ENCODE data around the gene NDUFB3. TPM values are rescaled to one million over a fixed set of nuclear protein-coding genes. Genes with fewer than 3 reads are reported as not detected.

The NDUFB3 gene
- total and polyA plus RNA-seq, 10 of the 15 experiments (the other 5 are each of a cell fraction or from before 2014, with no cell fraction given): 115 to 1,059 (median 187) TPM

DNA sequence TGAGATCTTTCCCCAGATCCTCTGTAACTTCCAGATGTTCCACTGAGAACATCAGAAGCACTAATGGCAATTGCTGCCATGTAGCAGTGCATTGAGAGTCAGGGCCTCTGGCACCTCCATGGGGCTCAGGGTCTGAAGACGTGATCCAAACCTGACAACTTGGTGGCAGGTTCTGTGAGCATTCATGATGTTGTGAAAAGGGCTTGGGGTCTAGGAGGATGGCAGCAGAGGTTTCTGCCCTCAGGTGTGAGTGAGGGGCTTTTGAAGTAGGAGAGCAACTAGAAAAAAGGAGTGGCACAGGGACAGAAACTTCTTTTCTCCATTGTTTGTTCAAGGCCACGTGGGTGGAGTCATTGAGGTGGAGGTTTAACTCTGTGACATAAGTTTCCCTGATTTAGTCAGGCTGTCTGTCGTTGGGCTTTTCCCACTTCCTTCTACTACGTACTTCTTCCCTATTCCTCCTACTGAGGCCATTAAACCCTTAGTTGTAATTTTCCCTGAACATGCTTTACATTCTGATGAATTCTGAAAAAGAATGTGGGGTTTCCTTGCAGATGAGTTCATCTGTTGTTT, 57.2 kb downstream of the NDUFB3 start (continued):
- TF ChIP-seq, protein P1, sequence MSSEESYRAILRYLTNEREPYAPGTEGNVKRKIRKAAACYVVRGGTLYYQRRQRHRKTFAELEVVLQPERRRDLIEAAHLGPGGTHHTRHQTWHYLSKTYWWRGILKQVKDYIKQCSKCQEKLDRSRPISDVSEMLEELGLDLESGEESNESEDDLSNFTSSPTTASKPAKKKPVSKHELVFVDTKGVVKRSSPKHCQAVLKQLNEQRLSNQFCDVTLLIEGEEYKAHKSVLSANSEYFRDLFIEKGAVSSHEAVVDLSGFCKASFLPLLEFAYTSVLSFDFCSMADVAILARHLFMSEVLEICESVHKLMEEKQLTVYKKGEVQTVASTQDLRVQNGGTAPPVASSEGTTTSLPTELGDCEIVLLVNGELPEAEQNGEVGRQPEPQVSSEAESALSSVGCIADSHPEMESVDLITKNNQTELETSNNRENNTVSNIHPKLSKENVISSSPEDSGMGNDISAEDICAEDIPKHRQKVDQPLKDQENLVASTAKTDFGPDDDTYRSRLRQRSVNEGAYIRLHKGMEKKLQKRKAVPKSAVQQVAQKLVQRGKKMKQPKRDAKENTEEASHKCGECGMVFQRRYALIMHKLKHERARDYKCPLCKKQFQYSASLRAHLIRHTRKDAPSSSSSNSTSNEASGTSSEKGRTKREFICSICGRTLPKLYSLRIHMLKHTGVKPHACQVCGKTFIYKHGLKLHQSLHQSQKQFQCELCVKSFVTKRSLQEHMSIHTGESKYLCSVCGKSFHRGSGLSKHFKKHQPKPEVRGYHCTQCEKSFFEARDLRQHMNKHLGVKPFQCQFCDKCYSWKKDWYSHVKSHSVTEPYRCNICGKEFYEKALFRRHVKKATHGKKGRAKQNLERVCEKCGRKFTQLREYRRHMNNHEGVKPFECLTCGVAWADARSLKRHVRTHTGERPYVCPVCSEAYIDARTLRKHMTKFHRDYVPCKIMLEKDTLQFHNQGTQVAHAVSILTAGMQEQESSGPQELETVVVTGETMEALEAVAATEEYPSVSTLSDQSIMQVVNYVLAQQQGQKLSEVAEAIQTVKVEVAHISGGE (CRISPR knock-in tag; IDR thresholded peaks at IDR 0.05): no peak
- TF ChIP-seq, protein P2, sequence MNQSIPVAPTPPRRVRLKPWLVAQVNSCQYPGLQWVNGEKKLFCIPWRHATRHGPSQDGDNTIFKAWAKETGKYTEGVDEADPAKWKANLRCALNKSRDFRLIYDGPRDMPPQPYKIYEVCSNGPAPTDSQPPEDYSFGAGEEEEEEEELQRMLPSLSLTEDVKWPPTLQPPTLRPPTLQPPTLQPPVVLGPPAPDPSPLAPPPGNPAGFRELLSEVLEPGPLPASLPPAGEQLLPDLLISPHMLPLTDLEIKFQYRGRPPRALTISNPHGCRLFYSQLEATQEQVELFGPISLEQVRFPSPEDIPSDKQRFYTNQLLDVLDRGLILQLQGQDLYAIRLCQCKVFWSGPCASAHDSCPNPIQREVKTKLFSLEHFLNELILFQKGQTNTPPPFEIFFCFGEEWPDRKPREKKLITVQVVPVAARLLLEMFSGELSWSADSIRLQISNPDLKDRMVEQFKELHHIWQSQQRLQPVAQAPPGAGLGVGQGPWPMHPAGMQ (IDR thresholded peaks at IDR 0.05; ENCODE audit: borderline replicate concordance): no peak
- peak; percentile 85 for TF ChIP-seq RAD51 (IDR thresholded peaks at IDR 0.05)
- TF ChIP-seq, protein P3, sequence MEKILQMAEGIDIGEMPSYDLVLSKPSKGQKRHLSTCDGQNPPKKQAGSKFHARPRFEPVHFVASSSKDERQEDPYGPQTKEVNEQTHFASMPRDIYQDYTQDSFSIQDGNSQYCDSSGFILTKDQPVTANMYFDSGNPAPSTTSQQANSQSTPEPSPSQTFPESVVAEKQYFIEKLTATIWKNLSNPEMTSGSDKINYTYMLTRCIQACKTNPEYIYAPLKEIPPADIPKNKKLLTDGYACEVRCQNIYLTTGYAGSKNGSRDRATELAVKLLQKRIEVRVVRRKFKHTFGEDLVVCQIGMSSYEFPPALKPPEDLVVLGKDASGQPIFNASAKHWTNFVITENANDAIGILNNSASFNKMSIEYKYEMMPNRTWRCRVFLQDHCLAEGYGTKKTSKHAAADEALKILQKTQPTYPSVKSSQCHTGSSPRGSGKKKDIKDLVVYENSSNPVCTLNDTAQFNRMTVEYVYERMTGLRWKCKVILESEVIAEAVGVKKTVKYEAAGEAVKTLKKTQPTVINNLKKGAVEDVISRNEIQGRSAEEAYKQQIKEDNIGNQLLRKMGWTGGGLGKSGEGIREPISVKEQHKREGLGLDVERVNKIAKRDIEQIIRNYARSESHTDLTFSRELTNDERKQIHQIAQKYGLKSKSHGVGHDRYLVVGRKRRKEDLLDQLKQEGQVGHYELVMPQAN (conservative IDR thresholded peaks at IDR 0.05): peak; percentile 38; the same call in 1 of the 2 replicates
- no peak for TF ChIP-seq ASH2L (IDR thresholded peaks at IDR 0.05; ENCODE audit: borderline replicate concordance, low read depth)
- no peak for TF ChIP-seq FOS (IDR thresholded peaks at IDR 0.05; ENCODE audit: borderline replicate concordance, extremely low read depth, insufficient read length)
- TF ChIP-seq BRCA1 (IDR thresholded peaks at IDR 0.05; ENCODE audit: low read depth, low read length): no peak
- no peak for TF ChIP-seq STAT1 (conservative IDR thresholded peaks at IDR 0.05)
- TF ChIP-seq CHD2 (IDR thresholded peaks at IDR 0.05; ENCODE audit: borderline replicate concordance, low read depth, low read length): 0 out of 2 replicates have a peak, but pooled peaks have one; percentile 48
- peak; percentile 43; the same call in 1 of the 2 replicates for TF ChIP-seq SMARCA5 (IDR thresholded peaks at IDR 0.05)
- TF ChIP-seq MLLT1 (IDR thresholded peaks at IDR 0.05): peak; percentile 71; the same call in 1 of the 2 replicates
- TF ChIP-seq FOXK2 (IDR thresholded peaks at IDR 0.05): no peak
- TF ChIP-seq NR2C1 (IDR thresholded peaks at IDR 0.05): no peak
- 0 out of 2 replicates have a peak, but pooled peaks have one; percentile 53 for TF ChIP-seq TCF12 (IDR thresholded peaks at IDR 0.05; ENCODE audit: low read depth, low read length)
- TF ChIP-seq CEBPB (IDR thresholded peaks at IDR 0.05; ENCODE audit: borderline replicate concordance in 1 of 2, low read depth in 2 of 2, low read length in 2 of 2): peak in 1 of 2 experiments; percentile 81; a peak in 1 of 4 replicates
- peak; percentile 84; the same call in 1 of the 2 replicates for TF ChIP-seq CREM (IDR thresholded peaks at IDR 0.05; ENCODE audit: low read depth)
- no peak; the same call in 1 of the 2 replicates for TF ChIP-seq WRNIP1 (IDR thresholded peaks at IDR 0.05; ENCODE audit: borderline replicate concordance, low read depth, low read length)
- TF ChIP-seq RUNX3 (IDR thresholded peaks at IDR 0.05; ENCODE audit: low read length): peak; percentile 55; the same call in 1 of the 2 replicates
- TF ChIP-seq TARDBP (IDR thresholded peaks at IDR 0.05; ENCODE audit: borderline replicate concordance): no peak
- TF ChIP-seq POU2F2 (IDR thresholded peaks at IDR 0.05; ENCODE audit: borderline replicate concordance, low read depth, low read length): 0 out of 3 replicates have a peak, but pooled peaks have one; percentile 56
- TF ChIP-seq, protein P4, sequence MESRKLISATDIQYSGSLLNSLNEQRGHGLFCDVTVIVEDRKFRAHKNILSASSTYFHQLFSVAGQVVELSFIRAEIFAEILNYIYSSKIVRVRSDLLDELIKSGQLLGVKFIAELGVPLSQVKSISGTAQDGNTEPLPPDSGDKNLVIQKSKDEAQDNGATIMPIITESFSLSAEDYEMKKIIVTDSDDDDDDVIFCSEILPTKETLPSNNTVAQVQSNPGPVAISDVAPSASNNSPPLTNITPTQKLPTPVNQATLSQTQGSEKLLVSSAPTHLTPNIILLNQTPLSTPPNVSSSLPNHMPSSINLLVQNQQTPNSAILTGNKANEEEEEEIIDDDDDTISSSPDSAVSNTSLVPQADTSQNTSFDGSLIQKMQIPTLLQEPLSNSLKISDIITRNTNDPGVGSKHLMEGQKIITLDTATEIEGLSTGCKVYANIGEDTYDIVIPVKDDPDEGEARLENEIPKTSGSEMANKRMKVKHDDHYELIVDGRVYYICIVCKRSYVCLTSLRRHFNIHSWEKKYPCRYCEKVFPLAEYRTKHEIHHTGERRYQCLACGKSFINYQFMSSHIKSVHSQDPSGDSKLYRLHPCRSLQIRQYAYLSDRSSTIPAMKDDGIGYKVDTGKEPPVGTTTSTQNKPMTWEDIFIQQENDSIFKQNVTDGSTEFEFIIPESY (IDR thresholded peaks at IDR 0.05): no peak
